Stimulated activated CD4-positive, alpha-beta T cell treated with anti-CD3 and anti-CD28 coated beads, Interleukin-4, amount 100 ng/mL, for 1 hour (primary cell): ENCODE measurements around the gene SRGAP1.
"Not testable (repeated sequence)": the region's sequence is repeated elsewhere in the genome, so short reads cannot be mapped to it uniquely, and the experiment has no call there.

Experiments used
- DNase-seq: peaks from one replicate; pipeline ENCODE4 v3.0.0-alpha.2; 2020

The SRGAP1 gene

GRCh38 chr12:63874897-63875480 lies 30.5 kb downstream of the SRGAP1 start:
- DNase-seq, result no peak

GRCh38 chr12:63875703-63876102 lies 31.2 kb downstream of the SRGAP1 start:
- DNase-seq, result no peak

- no peak for DNase-seq
Observed at GRCh38 chr12:63876980-63877379, 32.5 kb downstream of the SRGAP1 start.

GRCh38 chr12:63877693-63878092 lies 33.2 kb downstream of the SRGAP1 start:
- no peak for DNase-seq

GRCh38 chr12:63880235-63880634 lies 35.7 kb downstream of the SRGAP1 start:
- not testable (repeated sequence) for DNase-seq

GRCh38 chr12:63880742-63881263 lies 36.3 kb downstream of the SRGAP1 start:
- DNase-seq, result no peak

GRCh38 chr12:63882844-63883243 lies 38.3 kb downstream of the SRGAP1 start:
- no peak for DNase-seq

- DNase-seq, result no peak
Observed at GRCh38 chr12:63885401-63885800, 40.9 kb downstream of the SRGAP1 start.

GRCh38 chr12:63888908-63889635 lies 44.6 kb downstream of the SRGAP1 start:
- DNase-seq, result no peak

GRCh38 chr12:63889721-63890509 lies 45.4 kb downstream of the SRGAP1 start:
- no peak for DNase-seq

GRCh38 chr12:63893170-63893569 lies 48.7 kb downstream of the SRGAP1 start:
- DNase-seq, result no peak

GRCh38 chr12:63894132-63894531 lies 49.6 kb downstream of the SRGAP1 start:
- no peak for DNase-seq

GRCh38 chr12:63895841-63896240 lies 51.3 kb downstream of the SRGAP1 start:
- no peak for DNase-seq

- no peak for DNase-seq
Observed at GRCh38 chr12:63897931-63898330, 53.4 kb downstream of the SRGAP1 start.

- DNase-seq, result no peak
Observed at GRCh38 chr12:63898764-63899337, 54.4 kb downstream of the SRGAP1 start.

- no peak for DNase-seq
Observed at GRCh38 chr12:63899396-63899795, 54.9 kb downstream of the SRGAP1 start.

- no peak for DNase-seq
Observed at GRCh38 chr12:63900922-63901793, 56.7 kb downstream of the SRGAP1 start.

- no peak for DNase-seq
Observed at GRCh38 chr12:63904653-63905052, 60.2 kb downstream of the SRGAP1 start.

GRCh38 chr12:63905544-63905943 lies 61.0 kb downstream of the SRGAP1 start:
- no peak for DNase-seq

- DNase-seq, result no peak
Observed at GRCh38 chr12:63906876-63907275, 62.4 kb downstream of the SRGAP1 start.

- DNase-seq, result no peak
Observed at GRCh38 chr12:63907561-63907960, 63.1 kb downstream of the SRGAP1 start.

GRCh38 chr12:63909746-63910145 lies 65.2 kb downstream of the SRGAP1 start:
- no peak for DNase-seq
